AG04449 (cell line): ENCODE data around the gene TSPAN9.

Source experiments
- CTCF ChIA-PET: fragments of 350-600 bp; formaldehyde crosslinking; extraction: SDS; loops from one replicate; lab custom pipeline; 2021; ENCODE audit warnings: antibody characterized with exemption; lab: Yijun Ruan, JAX
- POLR2A ChIA-PET: fragments of 400-600, 350-600 bp; formaldehyde crosslinking; extraction: SDS; loops from one replicate; lab custom pipeline; 2020; ENCODE audit warnings: antibody characterized with exemption, inconsistent platforms; lab: Yijun Ruan, JAX
- DNase-seq: peaks from one replicate; pipeline ENCODE4 v3.0.0-alpha.2; 2010; ENCODE audit warnings: low read depth, low spot score
- H3K4me3 ChIP-seq: 2 replicates; pipeline ENCODE4 v1.5.1; 2011; ENCODE audit warnings: low read depth, mild to moderate bottlenecking, control low read depth, low read length
- CTCF ChIP-seq: IDR thresholded peaks from one replicate; pipeline ENCODE4 v1.5.1; 2011; ENCODE audit warnings: mild to moderate bottlenecking, moderate library complexity, low read length, control low read depth, inconsistent platforms; ENCODE audit not compliant: insufficient read depth; ENCODE audit errors: missing control alignments

TSPAN9 gene

GRCh38 chr12:3124917-3125316, 47.7 kb downstream of the TSPAN9 start:
- no peak for TF ChIP-seq CTCF
- CTCF ChIA-PET: interaction anchor here (0.6 to 4.1 kb wide), 2 partner anchors 9 to 150 kb away, joined by 4 to 35 read pairs; no protein-coding TSS in a partner anchor
- POLR2A ChIA-PET: no interaction called here

GRCh38 chr12:3125674-3126073, 48.5 kb downstream of the TSPAN9 start:
- CTCF ChIA-PET: interaction anchor here (17.0 kb wide), 1 partner anchor 151 kb away, joined by 534 read pairs; no protein-coding TSS in a partner anchor
- POLR2A ChIA-PET: no interaction called here
- TF ChIP-seq CTCF: no peak
- DNase-seq: no peak
- no peak overlapping the region for H3K4me3 ChIP-seq

More at GRCh38 chr12:3124917-3125316, 47.7 kb downstream of the TSPAN9 start:
- H3K4me3 ChIP-seq: no peak overlapping the region
- no peak for DNase-seq

GRCh38 chr12:3127832-3128231, 50.7 kb downstream of the TSPAN9 start:
- no peak for TF ChIP-seq CTCF
- no peak for DNase-seq
- ChIA-PET POLR2A (interaction anchor here (1.0 kb wide), 1 partner anchor 24 kb away, joined by 3 read pairs; no protein-coding TSS in a partner anchor), CTCF (interaction anchor here (1.0 to 17.0 kb wide), 3 partner anchors 8 to 149 kb away, joined by 3 to 534 read pairs (median 16); no protein-coding TSS in a partner anchor)
- no peak overlapping the region for H3K4me3 ChIP-seq

- no peak for DNase-seq
- CTCF ChIA-PET: interaction anchor here (1.0 to 17.0 kb wide), 5 partner anchors 7 to 171 kb away, joined by 3 to 534 read pairs (median 7); no protein-coding TSS in a partner anchor
- POLR2A ChIA-PET: no interaction called here
- no peak overlapping the region for H3K4me3 ChIP-seq
- TF ChIP-seq CTCF: no peak
Measured at GRCh38 chr12:3128498-3129293, 51.5 kb downstream of the TSPAN9 start.

GRCh38 chr12:3129301-3130056, 52.3 kb downstream of the TSPAN9 start:
- POLR2A ChIA-PET: no interaction called here
- no peak for TF ChIP-seq CTCF
- H3K4me3 ChIP-seq: no peak overlapping the region
- DNase-seq: no peak
- CTCF ChIA-PET: interaction anchor here (0.6 to 17.0 kb wide), 5 partner anchors 9 to 170 kb away, joined by 3 to 534 read pairs (median 7); no protein-coding TSS in a partner anchor
